Measurements from ENCODE around the gene C15orf39.
A peak's percentile ranks its signal among the peaks of the same experiment; 100 is the strongest.
"Not testable (repeated sequence)": the region's sequence is repeated elsewhere in the genome, so short reads cannot be mapped to it uniquely, and the experiment has no call there.

C15orf39 gene

DNA sequence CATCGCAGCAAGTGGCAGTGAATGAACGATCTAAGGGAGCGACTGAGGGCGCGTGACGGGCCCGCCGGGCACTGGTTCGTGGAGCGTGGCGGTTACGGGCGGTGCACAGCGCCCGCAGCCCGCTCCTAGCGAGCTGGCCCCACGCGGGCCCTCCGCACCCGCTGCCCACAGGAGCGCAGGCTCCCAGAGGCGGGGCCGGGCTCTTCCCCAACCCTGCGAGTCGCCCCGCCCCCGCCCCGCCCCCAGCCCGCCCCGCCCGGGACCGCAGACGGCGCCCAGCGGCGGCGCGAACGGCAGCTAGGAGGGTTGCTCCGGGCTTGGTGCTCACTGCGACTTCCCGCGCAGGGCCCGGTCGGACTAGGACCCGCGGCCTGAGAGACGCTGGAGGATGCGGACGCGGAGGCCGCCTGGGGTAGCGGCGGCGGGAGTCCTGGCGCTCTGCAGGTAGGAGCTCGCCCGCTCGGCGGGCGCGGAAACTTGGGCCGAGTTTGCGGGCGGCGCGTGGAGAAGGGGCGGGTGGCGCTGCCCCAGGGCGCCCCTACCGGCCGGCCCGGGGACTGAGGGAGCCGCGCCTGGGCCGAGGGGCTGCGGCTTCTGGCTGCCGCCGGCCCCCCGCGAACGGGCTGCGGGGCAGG is at the start of gene C15orf39:
C15orf39 (plus strand) TSS at position 267 of the 635 bp plus-strand sequence. CDS start 4,167 bp downstream, outside the sequence.
- DNase-seq, result peak; percentile 75

DNA sequence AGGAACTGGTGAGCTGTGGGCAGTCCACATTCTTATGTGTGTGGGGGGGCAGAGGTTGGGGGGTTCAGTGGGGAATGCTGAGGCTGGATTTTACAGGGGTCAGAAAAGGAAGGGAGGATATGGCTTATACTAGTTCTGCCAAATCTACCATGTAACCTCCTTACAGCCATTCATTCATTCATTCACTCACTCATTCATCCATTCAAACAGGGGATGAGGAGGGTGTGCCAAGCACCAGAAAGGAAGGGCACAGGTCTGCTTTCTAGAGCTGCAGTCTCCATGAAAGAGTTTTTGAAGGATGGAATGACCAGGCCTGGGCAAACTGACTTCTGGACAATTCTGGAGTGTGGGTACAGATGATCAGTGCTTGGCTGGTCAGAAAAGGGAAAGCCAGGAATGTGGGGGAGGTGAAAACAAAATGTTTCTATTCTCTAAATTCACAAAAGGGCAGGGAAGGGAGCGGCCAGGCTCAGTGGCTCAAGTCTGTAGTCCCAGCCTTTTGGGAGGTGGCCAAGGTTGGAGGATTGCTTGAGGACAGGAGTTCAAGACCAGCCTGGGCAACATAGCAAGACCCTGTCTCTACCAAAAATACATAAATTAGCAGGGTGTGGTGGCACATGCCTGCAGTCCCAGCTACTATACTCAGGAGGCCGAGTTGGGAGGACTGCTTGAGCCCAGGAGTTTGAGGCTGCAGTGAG is 49.2 kb upstream of the C15orf39 start:
- no peak for DNase-seq

DNA sequence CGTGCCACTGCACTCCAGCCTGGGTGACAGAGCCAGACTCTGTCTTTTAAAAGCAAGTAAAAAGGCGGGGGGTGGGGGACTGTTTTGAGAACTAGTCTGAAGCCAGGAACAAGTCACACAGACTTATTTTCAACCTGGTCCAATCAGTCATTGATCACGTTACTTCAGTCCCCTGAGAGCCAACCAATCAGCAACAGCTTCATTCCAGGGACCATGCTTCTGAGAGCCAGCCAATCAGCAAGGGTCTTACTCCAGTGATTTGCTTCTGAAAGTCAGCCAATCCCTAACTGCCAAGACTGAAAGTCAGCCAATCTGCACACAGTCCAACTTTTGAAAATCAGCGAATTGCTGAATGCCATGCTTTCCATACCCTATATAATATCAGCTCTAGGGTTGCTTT is 48.6 kb upstream of the C15orf39 start:
- DNase-seq, result no peak

DNA sequence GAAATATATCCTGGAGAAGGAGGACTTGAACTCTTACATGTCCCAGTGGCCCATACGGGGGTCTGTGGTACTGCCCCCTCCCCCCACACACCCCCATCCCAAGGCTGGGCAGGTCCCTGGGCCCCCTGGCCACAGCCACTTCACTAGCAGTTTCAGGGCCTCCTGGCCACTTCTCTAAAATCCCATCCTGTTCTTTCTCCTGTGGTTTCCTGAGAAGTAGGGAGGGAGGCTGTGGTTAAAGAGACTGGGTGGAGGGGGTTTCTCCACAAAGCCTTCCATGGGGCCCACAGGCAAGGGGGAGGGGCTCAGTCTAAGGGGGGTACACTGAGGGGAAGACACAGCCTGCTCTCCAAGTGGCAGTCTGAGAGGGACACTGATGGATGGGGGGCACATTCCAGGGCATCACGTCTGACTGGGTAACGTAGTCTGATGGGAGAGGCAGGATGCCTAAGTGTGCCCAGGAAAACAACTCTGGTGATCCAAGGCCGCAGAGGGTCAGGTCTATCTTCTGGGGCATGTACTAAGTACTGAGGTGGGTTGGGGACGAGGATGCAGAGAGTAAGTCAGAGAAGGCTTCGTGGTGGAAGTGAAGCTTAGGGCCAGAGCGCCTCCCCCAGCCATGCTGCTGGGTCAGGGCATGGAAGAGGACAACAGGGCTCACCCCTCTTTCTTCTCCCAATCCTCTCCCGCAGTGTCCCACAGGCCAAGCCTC is 48.0 kb upstream of the C15orf39 start:
- DNase-seq, result no peak

DNA sequence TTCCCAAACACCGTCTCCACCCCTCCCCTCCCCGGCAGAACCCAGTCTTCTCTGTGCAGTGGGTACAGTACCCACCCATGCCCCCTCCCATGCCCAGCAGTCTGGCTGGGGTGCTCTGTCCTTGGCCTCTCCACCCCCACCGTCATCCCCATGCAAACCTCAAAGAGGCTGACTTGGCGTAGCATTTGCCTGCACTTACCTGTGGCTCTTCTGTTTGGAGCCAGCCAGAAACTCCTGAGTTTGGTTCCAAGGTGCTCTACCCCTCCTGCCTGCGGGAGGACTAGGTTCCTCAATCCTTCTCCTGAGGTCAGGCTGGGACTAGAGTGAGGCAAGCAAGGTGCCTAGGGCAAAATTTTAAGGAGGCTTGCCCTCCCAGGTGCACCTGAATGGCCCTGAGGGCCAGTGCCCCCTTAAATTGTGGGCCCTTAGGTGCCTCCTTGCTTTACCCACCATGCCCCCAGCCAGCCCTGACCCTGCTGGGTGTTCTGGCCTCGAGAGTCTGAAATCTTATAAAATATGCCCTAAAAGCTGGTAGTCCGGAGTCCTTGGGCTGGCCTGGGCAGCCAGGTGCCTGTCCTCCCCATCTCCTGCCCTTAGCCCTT is 47.1 kb upstream of the C15orf39 start:
- DNase-seq, result no peak

DNA sequence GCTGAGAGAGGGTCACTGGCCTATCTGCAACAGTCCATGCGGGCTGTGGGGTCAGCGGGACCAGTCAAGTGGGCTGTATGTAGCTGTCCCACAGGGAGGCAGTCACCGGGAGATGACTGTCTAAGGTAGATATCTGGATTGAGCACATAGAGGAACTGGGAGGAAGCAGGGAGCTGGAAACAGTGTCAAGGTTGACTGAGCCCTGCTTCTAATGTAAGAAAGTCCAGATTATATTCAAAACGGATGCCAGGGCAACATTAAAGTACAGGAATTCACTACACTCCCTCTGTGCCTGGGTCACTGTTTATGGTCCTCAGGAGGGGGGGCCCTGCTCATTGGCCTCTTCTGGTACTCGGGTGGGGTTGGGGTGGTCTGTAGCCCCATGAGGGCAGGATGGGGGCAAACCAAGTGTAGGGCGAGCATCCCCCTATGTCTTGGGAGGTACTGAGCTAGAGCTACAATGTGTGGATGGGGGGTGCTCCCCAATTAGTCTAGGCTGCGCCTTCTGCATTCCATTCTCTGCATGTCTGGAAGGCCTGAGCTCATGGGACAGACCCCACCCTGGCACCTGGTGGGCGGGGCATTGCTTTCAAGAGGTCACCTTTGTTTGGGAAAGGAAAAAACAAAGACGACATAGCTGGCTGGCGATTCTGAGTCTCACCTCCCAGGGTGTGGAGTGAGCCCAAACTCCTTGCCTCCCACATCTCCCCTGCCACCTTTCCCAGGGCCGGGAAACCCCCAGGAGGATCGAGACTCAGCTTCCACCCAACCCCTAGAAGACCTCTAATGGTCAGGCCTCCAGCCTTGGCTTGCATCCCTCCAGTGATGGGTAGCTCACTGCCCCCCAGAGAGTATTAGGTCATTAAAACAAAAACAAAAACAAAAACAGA is 45.1 kb upstream of the C15orf39 start:
- no peak for DNase-seq

DNA sequence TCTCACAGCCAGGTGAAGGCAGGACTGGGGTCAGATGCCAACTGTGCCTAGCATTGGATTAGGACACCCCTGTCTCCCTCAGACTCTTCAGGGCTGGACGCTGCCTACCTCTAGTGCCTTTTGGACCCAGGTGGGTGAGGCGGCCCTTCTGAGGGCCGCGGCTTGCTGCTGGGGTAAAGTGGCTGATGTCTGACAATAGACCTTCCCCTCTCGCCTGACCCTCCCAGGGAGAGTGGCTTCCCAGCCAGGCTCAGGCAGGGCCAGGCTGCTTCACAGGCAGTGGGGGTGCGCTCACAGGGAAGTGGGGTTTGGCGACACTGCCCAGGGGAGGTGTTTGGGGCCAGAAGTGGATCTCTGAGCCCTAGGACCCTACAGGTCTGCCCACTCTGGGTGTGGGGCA is 43.3 kb upstream of the C15orf39 start:
- DNase-seq, result no peak

DNA sequence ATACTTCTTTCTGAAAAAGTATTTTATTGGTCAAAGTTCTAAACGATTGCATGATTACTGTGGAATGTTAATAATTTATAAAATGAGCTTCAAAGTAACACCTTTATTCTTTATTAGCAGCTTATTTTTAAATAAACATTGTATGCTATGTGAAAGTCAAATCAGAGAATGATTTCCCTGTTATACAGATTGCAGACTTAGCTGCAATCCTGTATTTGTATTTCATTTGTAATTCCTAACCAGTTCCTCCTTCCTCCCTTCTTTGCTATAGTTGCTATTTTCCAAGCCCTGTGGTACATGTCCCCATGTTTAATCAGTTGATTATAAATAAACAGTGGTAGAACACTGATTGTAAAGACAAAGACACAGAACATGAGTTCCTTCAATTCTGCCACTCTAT is 42.4 kb upstream of the C15orf39 start:
- no peak for DNase-seq

DNA sequence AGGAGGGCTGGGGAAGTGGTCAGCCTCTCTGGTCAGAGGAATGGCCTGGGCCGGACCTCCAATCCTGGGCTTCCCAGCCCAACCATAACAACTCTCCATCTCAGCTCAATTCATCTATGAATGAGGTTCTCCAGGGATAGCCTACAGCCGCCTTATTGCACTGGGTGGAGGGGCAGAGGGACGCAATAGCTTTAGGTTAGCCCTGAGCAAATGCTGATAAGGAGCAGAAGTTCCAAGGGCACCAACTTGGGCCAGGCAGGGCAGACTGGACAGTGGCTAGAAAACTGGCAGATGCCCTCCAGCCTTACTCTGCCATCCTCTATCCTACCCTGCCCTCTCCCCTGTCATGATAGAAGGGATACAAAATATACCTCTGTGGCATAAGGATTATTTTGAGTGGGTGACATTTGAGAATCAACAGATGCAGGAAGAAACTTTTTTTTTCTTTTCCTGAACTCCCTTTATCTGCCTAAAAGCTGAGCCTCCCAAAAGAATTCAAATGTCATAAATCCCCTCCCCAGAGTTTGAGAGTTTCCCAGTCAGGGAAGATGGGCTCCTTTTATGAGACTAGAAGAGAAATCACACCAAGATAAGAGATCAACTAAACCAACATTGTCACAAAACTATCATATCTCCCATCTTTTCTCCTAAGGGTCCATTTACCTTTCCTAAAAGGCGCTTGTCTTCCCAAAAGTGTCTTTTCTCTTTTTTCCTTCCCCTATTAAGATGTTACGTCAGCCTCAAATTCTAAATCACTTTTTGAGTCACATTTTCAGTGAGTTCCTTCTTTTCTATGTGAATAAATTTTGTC is 40.4 kb upstream of the C15orf39 start:
- DNase-seq, result no peak

DNA sequence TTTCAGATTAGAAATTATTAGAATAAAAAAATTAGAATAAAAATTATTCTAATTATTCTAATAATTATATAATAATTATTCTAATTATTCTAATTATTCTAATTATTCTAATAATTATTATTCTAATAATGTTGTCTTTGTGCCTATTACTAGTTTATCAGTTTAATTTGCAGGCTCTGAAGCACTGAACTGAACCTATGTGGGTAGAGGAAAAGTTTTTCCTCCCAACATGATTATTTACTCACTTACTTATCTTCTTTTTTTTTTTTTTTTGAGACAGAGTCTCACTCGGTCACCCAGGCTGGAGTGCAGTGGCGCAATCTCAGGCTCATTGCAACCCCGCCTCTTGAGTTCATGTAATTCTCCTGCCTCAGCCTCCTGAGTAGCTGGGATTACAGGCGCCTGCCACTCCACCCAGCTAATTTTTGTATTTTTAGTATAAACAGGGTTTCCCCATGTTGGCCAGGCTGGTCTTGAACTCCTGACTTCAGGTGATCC is 39.7 kb upstream of the C15orf39 start:
- DNase-seq, result no peak

DNA sequence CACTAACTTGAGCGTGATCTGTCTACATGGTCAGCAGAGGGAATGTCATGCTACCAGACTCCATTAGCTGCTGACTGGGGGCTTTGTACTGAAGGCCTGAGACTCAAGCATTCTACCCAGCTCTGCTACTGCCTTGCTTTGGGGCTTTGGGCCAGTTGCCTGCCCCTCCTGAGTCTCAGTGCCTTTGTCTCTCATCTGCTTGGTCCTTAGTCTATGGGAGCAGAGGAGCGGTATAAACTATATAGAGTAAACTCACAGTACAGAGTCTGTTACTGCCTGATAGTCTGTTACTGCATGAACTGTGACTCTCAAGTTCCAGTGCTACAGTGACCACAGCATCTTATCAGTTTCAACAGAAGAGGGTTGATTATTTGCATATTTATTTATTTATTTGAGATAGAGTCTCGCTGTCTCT is 38.5 kb upstream of the C15orf39 start:
- DNase-seq, result no peak

DNA sequence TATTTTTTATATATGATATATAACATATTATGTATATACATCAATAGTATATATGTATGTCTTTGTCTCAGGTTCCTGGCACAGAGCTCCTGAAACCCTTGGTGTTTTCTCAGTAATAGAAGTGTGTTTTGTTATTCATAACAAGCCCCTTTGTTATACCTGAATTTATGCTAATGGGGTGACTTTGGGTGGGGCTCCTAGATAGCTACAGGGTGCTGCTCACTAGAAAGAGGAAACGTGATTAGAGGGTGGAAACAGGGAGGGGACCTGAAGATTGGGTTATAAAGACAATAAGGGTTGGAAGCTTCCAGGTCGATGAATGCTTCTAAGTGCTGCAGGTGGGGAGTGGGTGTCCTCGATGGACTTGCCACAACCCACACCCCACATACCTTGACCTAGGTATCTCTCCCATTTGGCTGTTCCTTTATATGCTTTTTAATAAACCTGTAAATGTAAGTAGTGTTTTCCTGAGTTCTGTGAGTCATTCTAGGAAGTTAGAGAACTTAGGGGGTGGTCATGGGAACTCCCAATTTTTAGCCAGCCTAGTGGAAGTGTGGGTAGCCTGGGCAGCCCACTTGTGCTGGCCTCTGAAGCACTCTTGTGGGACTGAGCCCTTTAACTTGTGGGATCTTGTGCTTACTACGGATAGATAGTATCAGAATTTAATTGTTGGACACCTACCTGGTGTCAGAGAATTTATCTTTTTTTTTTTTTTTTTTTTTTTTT is 36.9 kb upstream of the C15orf39 start:
- DNase-seq, result no peak

DNA sequence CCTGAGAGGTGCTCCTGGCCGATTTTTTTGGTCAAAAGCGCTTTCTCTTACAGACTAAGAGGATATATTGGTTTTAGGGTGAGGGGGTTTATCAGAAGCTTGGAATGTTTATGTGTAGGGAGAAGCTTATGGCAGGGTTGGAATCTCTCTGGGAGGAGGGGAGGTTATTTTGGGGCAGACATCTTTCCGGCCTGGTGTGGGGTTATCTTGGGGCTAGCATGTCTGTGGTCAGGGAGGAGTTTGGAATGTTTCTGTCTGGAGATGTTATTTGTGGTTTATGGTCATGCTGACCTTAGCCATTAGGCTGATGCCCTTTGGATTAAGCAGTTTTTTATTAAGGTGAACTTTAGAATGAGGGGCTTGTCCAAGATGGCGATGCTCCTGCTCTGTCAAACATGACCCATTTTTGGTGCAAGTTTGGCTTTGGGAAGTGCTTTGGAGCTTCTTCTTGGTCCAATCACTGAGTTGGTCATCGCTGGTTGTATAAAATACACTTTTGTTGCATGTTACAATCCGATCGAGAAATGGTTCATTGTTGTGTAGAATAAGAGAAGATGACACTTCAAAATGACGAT is 35.1 kb upstream of the C15orf39 start:
- not testable (repeated sequence) for DNase-seq

DNA sequence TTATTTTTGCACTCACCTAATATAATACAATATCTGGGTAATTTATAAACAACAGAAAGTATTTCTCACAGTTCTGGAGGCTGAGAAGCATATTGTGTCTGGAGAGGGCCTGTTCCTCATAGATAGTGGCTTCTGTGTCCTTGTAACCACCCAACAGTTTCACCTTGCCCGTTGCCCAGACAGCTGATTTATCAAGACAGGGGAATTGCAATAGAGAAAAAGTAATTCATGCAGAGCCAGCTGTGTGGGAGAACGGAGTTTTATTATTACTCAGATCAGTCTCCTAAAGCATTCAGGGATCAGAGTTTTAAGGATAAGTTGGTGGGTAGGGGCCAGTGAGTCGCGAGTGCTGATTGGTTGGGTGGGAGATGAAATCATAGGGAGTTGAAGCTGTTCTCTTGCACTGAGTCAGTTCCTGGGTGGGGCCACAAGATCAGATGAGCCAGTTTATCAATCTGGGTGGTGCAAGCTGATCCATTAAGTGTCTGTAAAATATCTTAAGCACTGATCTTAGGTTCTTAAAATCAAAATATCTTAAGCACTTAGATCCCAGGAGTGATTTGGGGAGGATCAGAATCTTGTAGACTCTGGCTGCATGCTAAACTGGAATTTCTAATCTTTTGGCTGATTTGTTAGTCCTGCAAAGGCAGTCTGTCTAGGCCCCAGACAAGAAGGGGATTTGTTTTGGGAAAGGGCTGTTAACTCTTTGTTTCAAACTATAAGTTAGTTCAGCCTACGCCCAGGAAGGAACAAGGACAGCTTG is 33.9 kb upstream of the C15orf39 start:
- no peak for DNase-seq

DNA sequence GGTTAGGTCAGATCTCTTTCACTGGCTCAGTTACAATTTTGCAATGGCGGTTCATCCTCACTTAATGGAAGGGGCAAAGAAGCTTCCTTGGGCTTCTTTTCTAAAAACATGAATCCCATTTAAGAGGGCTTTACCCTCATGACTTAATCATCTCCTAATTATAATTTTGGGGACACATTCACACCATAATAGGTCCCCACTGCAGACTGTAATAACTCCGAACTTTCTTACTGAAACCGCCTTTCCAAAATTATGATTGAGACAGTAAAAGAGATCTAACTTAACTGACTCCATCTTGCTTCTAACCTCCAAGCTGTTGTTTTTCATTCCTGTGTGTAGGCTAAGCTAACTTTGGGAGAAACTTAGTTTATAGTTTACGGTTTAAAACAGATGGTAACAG is 33.3 kb upstream of the C15orf39 start:
- DNase-seq, result no peak

DNA sequence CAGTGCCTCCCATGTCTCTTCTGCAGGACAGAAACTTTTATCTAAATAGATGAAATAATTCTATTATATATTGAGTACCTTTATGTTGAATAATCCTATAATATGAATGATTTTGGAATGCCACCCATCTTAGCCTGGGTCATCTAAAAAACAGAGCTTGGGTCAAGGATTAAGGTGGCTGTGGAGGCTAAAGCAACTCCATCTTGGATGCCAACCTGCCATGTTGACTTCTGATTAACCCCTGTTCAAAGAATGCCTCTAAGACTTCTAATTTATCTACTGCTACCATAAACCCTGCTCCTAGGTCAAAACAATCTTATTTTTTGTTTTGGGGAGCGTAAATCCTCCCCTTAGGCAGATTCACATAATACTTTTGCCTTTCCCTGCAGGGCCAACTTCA is 31.5 kb upstream of the C15orf39 start:
- no peak for DNase-seq

DNA sequence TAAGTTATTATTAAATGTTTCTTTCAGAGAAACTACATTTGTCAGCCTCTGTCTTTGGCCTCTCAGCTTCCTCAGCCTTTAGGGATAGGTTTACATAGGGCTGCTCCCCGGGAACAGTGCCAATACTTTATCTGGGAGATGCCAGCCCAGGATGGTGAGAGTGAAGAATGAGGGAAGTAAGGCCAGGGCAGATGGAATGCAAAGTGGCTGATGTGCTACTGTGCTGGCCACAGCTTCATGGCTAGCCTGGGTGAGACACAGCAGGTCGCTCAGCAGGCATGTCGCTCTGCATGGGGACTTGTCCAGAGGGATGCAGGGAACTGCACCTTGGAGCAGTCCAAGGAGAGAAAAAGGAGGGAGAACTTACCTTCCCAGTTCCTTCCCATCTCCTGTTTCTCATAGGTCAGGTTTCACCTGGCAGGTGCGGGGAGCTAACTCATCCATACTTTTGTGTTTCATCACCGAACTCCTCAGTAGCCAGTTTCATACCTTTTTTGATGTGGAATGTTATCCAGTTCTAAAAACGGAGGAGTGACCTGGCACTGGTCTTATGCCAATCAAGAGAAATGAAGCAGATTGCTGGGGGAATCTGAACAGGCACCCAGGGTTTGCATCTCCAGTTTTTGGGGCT is 30.9 kb upstream of the C15orf39 start:
- no peak for DNase-seq

DNA sequence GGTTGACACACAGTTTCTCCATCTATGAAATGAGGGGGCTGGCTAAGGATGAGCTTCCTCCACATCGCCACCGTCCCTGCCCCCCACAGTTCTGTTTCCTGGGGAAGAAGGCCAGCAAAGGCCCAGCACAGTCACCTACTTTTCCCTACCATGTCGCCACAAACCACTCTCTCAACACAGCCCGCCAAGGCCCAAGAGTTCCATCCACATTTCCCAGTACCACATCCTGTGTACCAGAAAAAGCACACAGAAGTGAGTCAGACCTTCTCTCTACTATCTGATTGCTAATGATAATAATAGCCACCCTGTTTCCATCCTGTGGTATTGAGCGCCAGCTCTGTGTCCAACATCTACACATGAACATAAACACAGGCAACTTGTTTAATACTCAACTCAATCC is 30.3 kb upstream of the C15orf39 start:
- DNase-seq, result no peak

DNA sequence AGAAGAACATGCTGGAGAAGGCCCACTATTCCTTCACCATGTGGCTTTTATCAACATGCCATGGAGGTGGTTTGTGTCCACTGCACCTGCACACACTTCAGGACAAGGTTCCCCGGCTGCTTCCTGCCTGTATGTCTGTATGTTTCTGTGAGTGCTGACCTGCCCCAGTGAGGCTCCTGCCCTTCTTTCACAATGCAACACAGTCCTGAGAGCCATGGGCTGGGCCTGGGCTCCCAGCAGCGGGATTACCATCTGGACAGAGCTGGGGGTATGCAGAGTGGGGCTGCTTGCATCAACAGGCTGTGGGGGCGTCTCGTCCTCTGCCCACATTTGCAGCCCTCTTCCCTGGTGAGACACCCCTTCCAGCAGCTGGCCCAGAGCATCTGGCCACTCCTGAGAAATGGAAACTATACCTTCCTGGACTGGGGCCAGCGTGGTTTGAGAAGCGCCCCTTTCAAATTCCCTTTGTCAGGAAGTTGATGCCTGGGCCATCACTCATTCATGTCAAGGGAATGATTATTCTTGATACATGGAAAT is 29.3 kb upstream of the C15orf39 start:
- DNase-seq, result no peak
